Inflammatory macrophage treated with lipopolysaccharide for 1 hour (primary cell): ENCODE measurements around the gene FNBP1.
"Not testable (repeated sequence)": the region's sequence is repeated elsewhere in the genome, so short reads cannot be mapped to it uniquely, and the experiment has no call there.

Experiments
- DNase-seq, 2 donors: peaks; one replicate each; pipeline ENCODE4 v3.0.0-alpha.2; 2020 to 2022

Gene FNBP1

DNA sequence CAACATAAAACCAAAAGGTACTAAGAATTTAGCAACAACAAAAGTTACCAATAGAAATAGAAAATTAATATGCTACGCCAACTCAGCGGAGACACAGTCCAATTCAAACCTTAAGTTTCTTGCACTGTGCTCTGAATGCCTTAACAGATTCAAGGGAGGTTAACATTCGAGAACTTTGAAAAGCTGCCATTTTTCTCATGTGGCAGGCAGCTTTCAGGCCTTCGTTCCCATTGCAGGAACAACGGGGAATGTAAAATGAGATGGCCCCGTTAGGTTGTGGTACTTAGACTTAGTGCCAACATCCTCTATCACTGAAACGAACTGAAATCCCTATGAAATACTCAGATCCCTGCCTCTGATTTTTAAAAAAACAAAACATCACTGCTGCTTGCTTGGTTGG, 22.4 kb downstream of the FNBP1 start:
- no peak for DNase-seq

DNA sequence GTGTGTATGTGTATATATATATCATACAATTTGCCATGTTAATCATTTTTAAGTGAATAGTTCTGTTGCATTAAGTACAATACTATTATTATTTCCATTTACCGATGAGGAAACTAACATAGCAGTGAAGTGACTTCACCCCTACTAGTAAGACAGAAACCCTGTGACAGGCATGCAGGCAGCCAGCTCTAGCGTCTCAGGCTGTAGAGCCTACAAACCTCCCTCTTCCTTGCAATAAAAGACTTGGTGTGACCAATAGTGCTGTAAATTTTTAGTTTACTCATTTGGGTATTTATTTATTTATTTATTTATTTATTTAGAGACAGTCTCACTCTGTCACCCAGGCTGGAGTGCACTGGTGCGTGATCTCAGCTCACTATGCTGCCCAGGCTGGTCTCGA, 24.7 kb downstream of the FNBP1 start:
- no peak for DNase-seq

DNA sequence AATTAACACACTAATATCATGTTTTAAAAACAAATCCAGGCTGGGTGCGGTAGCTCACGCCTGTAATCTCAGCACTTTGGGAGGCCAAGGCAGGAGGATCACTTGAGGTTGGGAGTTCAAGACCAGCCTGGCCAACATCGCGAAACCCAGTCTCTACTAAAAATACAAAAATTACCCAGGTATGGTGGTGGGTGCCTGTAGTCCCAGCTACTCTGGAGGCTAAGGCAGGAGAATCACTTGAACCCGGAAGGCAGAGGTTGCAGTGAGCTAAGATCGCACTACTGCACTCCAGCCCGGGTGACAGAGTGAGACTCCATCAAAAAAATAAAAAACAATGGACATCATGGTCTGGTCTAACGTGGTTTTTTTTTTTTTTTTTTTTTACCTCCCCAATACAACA, 25.5 kb downstream of the FNBP1 start:
- not testable (repeated sequence) for DNase-seq

DNA sequence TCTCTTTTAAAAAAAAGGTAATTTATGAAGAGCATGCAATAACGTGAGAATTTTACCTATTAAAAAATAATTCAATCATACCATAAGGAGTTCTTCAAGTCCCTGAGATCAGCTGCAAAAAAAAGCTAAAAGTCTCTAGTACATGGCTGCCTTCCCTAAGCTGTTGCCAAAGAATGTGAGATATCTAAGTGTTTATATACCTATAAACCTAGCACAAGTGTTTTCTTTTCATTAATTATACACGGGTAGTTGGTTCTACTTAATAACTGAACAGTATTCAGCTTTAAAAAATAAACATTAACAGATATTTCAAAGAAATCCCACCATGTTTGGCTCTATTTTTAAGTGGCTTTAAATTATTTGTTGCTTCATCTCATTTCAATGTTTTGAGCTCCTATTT, 25.9 kb downstream of the FNBP1 start:
- DNase-seq, result no peak

DNA sequence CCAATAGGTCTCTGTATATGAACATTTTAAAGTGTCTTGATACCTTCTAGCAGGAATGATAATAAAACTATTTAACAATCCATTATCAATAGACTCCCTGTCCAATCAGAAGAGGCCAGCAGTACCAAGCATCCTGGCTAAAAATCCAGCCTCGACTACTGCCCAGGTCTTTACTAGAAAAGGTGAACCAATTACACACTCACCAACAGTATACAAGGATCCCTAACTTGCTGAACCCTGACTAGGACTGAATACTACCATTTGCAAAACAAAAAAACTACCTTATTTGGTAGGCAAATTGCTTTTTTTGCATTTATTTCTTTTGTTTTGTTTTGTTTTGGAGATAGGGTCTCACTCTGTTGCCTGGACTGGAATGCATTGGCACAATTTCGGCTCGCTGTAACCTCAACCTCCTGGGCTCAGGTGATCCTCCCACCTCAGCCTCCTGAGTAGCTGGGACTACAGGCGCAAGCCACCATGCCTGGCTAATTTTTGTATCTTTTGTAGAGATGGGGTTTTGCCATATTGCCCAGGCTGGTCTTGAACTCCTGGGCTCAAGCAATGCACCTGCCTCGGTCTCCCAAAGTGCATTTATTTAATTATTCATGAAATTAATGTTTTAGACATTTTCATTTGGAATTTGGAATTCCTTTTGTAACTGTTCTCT, 27.5 kb downstream of the FNBP1 start:
- DNase-seq, result no peak

DNA sequence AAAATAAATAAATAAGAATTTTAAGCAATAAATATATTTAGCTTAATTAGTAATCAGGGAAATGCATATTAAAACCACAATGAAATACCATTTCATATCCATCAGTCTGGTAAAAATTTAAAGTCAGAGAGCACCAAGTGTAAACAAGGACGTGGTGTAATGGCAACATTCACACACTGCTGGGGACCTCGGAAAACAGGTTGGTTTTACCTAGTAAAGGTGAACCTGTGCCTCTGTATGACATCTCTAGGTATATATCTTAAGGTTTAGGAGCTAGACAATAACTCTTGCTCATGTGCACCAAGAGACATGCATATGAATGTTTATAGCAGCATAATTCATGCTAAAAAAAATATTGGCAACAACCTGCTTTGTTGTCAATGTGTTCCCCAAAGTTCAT, 29.7 kb downstream of the FNBP1 start:
- DNase-seq, result no peak

DNA sequence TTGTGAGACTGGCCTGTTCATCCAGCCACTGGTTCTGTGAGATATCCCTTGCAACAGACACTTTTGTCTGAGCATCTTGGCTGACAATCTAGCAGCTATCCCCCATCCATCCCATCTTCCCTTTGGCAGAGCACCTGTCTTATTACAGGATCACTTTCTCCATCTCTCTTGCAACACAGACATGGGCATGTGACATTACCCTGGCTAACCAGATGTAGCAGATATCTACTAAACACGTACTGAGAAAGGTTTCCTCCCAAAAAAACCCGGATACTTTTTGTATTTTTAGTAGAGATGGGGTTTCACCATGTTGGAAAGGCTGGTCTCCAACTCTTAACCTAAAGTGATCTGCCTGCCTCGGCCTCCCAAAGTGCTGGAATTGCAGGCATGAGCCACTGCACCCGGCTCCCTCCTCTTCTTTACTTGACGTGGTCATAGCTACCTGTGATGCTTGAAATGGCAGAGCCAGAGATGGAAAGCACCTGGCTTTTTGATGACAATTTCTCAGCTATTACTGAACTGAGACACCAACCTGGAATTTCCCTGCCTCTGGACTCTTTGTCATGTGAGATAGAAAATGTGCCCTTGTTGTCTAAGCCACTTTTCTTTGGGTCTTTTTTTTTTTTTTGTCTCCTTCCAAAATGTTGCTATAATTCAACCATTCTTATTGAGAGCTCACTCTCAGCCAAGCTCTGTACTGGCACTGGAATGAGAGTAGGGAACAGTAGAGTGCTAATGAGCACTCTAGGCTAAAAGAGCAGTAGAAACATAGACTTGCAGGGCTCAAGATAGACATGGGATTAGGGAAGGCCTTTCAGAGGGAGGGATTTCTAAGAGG, 32.6 kb downstream of the FNBP1 start:
- DNase-seq, result peak; percentile 35 to 80

DNA sequence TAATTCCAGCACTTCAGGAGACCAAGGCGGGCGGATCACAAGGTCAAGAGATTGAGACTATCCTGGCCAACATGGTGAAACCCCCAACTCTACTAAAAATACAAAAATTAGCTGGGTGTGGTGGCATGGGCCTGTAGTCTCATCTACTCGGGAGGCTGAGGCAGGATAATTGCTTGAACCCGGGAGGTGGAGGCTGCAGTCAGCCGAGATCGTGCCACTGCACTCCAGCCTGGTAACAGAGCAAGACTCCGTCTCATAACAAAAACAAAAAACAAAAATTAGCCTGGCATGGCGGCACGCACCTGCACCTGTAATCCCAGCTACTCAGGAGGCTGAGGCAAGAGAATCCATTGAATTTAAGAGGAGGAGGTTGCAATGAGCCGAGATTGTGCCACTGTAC, 33.4 kb downstream of the FNBP1 start:
- DNase-seq, result not testable (repeated sequence)

DNA sequence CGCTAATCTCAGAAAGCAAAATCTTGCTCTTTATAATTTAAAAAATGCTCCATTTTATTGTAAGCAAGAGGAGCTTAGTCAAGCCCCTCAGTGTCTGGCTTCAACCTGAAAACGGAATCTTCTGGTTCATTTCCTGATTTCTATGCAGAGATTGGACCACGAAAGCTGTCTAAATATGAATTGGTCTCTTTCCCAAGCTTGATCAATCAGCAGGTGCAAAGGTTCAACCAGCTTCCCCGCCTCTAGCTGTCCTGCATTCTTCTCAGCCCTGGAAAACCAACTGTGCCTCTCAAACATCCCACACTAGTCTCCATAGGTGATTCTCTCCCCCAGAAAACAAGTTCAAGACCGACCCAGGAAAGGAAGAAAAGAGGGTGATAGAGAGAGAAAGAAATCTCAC, 34.5 kb downstream of the FNBP1 start:
- DNase-seq, result no peak

DNA sequence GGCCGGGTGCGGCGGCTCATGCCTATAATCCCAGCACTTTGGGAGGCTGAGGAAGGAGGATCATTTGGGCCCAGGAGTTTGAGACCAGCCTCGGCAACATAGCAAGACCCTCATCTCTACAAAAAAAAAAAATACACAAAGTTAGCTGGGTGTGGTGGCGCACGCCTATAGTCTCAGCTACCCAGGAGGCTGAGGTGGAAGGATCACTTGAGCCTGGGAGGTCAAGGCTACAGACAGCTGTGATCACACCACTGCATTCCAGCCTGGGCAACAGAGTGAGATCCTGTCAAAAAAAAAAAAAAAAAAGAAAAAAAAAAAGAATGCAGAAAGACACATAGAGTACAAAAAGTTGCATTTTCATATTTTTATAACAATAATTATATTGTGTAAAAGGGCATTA, 36.0 kb downstream of the FNBP1 start:
- DNase-seq, result not testable (repeated sequence)

DNA sequence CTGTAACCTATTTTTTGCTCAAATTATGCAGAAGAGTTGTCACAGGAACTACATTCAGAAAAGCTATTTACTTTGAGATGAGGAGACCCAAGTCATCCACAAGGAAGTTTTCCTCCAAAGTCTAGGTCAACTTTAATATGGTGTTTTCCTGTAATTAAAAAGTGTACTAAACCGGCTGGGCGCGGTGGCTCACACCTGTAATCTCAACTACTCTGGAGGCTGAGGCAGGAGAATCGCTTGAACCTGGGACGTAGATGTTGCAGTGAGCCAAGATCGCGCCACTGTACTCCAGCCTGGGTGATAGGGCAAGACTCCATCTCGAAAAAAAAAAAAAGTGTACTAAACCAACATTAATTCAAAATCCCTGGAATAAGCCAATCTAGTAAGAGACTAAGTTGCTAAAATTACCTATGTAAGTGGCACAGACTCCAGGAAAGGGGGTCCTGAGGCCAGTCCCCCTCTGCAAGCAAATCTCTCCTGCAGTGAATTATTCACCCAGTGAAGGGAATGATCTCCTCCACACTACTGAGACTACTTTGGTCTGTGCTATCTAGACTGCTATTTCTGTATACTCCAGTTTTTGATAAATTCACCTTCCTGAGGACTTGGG, 38.9 kb downstream of the FNBP1 start:
- DNase-seq, result no peak

DNA sequence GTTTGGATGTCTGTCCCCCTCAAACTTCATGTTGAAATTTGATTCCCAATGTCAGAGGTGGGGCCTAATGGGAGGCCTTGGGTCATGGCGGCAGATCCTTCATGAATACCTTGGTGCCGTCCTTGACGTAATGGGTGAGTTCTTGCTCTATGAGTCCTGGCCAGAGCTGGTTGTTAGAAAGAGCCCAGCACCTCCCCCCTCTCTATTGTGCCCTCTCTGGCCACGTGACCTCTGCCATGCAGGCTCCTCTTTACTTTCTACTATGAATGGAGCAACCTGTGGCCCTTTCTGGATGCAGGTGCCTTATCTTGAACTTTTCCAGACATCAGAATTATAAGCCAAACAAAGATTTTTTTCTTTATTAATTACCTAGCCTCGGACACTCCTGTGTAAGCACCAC, 40.7 kb downstream of the FNBP1 start:
- no peak for DNase-seq

DNA sequence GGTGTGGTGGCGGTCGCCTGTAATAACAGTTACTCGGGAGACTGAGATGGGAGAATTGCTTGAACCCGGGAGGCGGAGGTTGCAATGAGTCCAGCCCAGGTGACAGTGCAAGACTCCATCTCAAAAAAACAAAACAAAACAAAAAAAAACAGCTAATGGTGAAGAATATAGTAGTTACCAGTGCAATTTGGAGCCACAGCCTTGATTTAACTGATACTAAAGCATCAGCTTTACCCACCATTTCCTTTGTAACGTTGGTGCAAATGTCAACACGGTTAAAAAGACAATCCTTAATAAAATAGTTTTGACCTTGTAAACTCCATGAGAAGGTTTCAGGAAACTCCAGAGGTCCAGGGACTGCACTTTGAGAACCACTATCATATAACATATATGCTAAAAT, 41.8 kb downstream of the FNBP1 start:
- no peak for DNase-seq

DNA sequence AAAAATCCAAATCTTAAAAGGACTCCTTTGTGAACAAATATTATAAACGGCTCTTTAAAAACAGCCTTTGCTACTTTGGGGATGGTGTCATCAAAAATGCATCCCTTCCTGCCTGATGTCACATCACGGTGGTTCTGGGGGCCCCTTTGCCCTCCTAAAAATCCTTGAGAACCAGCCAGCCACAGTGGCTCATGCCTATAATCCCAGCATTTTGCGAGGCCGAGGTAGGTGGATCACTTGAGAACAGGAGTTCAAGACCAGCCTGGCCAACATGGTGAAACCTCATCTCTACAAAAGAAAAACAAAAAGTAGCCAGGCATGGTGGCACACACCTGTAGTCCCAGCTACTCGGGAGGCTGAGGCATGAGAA, 43.9 kb downstream of the FNBP1 start:
- no peak for DNase-seq

DNA sequence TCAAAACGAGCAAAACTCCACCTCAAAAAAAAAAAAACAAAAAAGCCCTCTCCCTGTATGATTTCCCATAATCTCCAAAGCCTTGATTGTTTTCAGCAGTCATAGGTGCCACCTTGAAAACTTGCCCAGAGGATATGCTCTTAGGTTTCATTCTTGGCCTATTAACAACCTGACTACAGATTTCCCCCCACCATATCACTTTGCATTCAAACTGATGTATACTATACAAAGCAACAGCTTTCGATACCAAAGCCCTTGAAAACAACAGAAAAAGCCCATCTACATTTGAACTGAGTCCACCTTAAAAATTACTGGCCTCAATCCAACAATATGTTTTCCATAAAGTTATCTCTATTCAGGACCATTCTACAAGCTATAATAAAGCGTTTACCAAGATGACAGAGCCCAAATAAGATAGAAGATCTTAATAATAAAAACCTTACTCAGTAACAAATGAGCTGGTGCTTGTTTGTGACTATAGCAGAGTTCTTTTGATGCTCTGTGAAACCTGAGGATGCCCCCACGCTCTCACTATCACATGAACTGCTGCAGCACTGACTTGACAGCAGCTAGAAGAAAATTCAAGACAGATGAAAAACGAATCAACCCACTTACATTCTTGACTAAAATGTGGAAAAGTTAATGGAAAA, 44.4 kb downstream of the FNBP1 start:
- no peak for DNase-seq

DNA sequence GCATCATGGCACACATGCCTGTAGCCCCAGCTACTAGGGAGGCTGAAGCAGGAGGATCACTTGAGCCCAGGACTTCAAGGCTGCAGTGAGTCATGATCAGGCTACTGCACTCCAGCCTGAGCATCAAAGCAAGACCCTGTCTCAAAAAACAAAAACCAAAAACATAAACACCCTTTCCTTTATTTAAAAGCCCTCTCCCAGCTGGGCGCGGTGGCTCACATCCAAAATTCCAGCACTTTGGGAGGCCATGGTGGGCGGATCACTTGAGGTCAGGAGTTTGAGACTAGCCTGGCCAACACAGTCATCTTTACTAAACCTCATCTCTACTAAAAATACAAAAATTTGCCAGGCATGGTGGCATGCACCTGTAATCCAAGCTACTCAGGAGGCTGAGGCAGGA, 45.3 kb downstream of the FNBP1 start:
- DNase-seq, result not testable (repeated sequence)

DNA sequence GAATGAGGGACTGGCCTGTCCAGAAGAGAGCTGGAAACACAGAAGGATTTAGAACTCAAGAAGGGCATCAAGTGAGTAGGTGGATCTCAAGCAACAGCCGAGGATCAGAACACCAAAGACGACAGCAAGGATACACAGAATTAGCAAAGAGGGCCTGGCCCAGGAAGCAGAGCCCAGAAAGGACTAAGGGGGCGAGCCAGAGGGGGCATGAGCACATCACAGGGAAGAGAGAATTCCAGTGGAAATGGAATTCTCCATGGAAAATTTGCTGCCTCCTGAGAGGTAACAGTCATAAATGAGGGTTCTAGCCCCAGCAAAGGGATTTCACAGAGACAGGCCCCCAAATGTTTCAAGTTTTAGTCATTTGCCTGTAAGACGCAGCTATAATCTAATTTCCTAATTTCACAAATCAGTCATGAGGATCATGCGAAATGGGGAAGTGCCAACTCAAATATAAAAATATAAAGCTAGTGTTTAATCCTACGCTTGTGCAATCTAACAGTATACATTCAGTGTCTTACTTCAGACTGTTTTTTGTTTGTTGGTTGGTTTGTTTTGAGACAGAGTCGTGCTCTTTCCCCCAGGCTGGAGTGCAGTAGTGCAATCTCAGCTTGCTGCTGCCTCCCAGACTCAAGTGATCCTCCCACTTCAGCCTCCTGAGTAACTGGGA, 46.7 kb downstream of the FNBP1 start:
- peak; percentile 88 to 96 for DNase-seq

DNA sequence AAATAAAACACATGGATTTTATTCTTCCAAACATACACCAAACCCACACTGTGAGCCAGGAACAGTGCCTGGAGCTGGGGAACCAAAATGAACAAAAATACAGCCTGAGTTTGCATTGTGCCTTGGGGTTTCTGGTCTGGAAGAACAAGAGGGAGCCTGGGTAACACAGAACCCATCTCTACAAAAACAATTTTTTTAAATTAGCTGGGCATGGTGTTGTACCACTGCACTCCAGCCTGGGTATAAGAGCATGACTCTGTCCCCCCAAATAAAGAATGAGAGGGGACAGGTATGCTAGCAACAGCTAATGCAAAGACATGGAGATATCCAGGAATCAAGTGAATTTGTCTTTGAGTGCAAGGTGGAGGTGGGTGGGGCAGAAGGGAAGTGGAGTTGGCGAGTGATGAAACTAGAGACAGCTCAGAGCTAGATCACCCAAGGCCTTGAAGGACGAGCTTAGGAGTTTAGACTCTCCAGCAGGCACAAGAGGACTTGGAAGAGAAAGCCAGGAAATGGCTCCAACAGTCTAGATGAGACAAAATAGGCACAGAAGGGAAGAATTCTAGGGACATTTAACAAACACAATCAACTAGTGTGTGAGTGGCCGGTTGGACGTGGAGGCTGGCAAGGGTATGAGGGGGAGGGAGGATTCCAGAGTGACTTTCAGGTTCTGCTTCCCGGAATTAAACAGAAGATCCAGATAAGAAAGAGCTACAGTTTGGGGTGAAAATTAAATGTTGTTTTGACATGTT, 47.4 kb downstream of the FNBP1 start:
- peak; percentile 75 to 88 for DNase-seq

DNA sequence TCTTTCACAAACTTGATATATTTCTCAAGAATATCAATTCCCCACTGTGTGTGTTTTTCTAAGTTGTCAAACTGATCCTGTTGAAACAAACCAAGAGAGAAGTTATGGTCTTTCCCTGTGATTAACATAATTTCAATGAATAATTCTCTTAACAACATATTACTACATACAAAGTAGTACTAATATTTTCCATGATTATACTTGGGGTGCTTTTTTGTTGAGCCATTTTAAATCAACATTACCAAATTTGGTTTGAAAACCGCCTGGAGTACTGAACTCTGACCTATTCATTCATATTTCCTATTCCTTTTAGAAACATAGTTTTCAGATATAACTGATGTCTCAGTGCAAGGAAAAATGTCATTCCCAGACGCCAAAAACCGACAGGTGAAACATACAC, 48.1 kb downstream of the FNBP1 start:
- DNase-seq, result peak; percentile 73 to 86

DNA sequence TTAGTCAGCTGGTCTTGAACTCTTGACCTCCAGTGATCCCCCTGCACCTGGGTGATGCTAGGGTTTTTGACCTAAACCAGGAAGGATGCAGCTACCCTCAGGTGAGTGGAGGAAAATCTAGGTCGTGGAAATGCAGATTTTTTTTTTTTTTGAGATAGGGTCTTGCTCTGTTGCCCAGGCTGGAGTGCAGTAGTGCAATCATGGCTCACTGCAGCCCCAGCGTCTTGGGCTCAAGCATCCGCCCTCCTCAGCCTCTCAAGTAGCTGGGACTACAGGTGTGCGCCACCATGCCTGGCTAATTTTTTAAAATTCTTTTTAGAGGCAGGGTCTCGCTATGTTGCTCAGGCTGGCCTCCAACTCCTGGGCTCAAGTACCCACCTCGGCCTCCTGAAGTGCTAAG, 51.9 kb downstream of the FNBP1 start:
- not testable (repeated sequence) for DNase-seq

DNA sequence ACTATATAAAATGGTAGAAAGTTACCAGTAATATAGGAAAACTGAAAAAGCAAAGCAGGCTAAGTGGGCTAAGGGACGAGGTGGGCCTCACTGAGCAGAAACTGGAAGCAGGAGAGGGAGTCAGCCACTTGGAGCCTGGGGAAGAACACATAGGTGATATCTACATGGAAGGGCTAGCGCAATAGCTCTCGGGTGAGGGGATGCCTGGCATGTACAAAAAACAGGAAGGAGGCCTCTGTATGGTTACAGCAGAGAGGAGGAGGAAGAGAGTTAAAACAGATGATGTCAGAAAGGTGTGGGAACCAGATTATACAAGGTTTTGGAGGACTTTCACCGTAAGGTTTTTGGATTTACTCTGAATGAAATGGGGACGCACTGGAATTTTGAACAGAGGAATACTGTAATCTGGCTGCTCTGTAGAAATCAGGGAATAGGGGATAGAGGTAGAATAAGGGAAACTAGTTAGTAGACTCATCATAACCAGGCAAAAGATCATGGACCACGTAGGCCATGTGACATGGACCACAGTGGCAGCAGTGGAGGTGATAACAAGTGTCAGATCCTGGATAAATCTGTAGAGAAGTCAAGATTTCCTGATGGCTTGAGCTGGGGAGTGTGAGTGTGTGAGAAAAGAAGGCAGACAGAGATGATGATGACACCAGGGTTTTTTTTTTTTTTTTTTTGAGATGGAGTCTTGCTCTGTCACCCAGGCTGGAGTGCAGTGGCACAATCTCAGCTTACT, 52.5 kb downstream of the FNBP1 start:
- DNase-seq, result peak; percentile 37 to 66

DNA sequence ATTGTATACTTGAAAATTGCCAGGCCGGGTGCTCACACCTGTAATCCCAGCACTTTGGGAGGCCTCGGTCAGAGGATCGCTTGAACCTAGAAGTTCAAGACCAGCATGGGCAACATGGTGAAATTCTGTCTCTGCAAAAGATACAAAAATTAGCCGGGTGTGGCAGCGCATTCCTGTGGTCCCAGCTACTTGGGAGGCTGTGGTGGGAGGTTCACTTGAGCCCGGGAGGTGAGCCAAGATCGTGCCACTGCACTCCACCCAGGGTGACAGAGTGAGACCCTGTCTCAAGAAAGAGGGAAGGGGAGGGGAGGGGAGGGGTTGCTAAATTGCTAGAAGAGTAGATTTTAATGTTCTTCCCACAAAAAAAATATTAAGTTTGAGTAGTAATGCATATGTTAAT, 53.2 kb downstream of the FNBP1 start:
- DNase-seq, result no peak
